Adipocyte (in vitro differentiated cells): Measurements from ENCODE around the gene SLC49A3.
"Not testable (repeated sequence)": the region's sequence is repeated elsewhere in the genome, so short reads cannot be mapped to it uniquely, and the experiment has no call there.

Source experiments
- DNase-seq: peaks from one replicate; pipeline ENCODE4 v3.0.0-alpha.2; 2015; ENCODE audit warnings: low read depth
- H3K27me3 ChIP-seq: replicated peaks from 2 replicates; pipeline ENCODE4 v1.7.0; 2013; ENCODE audit warnings: mild to moderate bottlenecking, low read length, moderate library complexity; ENCODE audit not compliant: control insufficient read depth, insufficient read depth
- H3K36me3 ChIP-seq: 2 replicates; pipeline ENCODE4 v1.7.0; 2013; ENCODE audit warnings: low read length, mild to moderate bottlenecking, moderate library complexity; ENCODE audit not compliant: control insufficient read depth, insufficient read depth, severe bottlenecking
- H3K4me1 ChIP-seq: 2 replicates; pipeline ENCODE4 v1.7.0; 2013; ENCODE audit warnings: mild to moderate bottlenecking, low read length, moderate library complexity; ENCODE audit not compliant: control insufficient read depth, insufficient read depth
- H3K4me3 ChIP-seq: 2 replicates; pipeline ENCODE4 v1.7.0; 2013; ENCODE audit warnings: mild to moderate bottlenecking, low read length, moderate library complexity
- H3K9ac ChIP-seq: 2 replicates; pipeline ENCODE4 v1.7.0; 2013; ENCODE audit warnings: mild to moderate bottlenecking, low read length, moderate library complexity
- H3K9me3 ChIP-seq: 2 replicates; pipeline ENCODE4 v1.7.0; 2013; ENCODE audit warnings: mild to moderate bottlenecking, low read length, moderate library complexity; ENCODE audit not compliant: control insufficient read depth

Gene SLC49A3

DNA sequence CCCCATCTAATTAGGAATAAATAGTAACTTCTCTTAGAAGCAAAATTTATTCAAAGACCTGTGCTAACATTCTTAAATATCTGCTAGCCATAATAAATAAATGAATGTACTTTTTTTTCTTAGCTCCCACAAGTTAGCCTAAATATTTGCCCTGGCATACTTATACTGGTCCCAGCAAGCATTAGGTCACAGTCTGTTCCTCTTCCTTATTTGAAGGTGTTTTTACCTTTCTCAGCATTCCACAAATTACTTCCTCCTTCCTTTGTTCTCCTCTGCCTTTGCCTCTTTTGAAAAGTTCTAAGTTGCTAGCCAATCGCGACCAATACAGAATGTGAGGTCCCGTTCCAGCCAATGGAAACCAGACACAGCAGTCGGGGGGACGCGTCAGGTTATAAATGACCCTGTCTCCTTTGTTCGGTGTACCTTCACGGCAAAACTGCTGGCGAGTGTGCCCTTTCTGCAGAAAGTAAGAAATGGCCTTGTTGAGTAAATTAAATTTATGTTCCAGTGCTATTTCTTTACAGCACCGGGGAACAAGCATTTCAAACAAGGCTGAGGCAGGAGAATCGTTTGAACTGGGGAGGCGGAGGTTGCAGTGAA is 5.5 kb upstream of the SLC49A3 start:
- not testable (repeated sequence) for H3K4me1 ChIP-seq, H3K36me3 ChIP-seq, H3K27me3 ChIP-seq, H3K9me3 ChIP-seq, DNase-seq, H3K4me3 ChIP-seq, H3K9ac ChIP-seq

DNA sequence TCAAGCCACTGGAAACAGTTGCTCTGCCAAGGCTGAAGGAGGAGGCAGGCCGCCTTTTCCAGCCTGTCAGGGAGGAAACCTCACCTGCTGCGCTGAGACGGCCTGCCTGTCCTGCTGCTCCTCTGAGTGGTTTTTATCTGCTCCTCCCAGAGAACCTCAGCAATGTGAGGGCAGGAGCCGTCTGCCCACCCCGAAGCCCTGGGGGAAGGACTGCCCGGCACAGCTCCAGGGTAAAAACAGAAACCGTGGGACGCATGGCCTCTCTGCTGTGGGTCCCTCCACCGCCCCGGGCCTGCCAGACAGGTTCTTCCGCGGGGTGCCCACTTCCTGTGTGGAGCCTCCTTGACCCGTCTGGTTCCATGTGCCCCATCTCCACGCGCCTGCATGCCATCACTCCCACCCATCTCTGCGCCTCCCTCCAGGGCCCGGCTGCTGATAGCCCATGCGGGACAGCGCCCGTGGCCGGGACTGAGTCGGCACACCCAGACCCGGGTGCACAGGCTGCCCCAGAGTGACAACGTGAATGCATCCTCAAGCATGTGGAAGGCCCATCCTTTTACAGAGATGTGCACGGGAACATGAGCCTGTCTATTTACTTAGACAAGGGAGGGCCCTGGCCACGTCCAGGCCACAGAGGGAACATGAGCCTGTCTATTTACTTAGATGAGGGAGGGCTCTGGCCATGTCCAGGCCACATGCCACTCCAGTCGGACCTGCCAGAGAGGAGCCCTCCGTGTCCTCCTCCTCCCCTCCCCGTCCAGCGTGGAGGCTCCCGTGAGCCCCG is 4.0 kb upstream of the SLC49A3 start:
- Histone ChIP-seq H3K4me3 (no peak overlapping the region), H3K9ac (no peak overlapping the region), H3K27me3 (peaks cover 3% of the 10 kb centered on the region), H3K9me3 (no peaks in the 10 kb centered on the region), H3K36me3 (no peaks in the 10 kb centered on the region), H3K4me1 (peaks cover 14% of the 10 kb centered on the region)
- DNase-seq = no peak

- H3K4me1 ChIP-seq = peaks cover 29% of the 10 kb centered on the region
- H3K27me3 ChIP-seq = peaks cover 3% of the 10 kb centered on the region
- peak overlapping the region; percentile 82 for H3K4me3 ChIP-seq
- no peak for DNase-seq
- peak overlapping the region; percentile 87 for H3K9ac ChIP-seq
- H3K36me3 ChIP-seq = no peaks in the 10 kb centered on the region
- H3K9me3 ChIP-seq = no peaks in the 10 kb centered on the region
These were observed 772 bp upstream of the SLC49A3 start for GRCh38 chr4:689723-690122.

DNA sequence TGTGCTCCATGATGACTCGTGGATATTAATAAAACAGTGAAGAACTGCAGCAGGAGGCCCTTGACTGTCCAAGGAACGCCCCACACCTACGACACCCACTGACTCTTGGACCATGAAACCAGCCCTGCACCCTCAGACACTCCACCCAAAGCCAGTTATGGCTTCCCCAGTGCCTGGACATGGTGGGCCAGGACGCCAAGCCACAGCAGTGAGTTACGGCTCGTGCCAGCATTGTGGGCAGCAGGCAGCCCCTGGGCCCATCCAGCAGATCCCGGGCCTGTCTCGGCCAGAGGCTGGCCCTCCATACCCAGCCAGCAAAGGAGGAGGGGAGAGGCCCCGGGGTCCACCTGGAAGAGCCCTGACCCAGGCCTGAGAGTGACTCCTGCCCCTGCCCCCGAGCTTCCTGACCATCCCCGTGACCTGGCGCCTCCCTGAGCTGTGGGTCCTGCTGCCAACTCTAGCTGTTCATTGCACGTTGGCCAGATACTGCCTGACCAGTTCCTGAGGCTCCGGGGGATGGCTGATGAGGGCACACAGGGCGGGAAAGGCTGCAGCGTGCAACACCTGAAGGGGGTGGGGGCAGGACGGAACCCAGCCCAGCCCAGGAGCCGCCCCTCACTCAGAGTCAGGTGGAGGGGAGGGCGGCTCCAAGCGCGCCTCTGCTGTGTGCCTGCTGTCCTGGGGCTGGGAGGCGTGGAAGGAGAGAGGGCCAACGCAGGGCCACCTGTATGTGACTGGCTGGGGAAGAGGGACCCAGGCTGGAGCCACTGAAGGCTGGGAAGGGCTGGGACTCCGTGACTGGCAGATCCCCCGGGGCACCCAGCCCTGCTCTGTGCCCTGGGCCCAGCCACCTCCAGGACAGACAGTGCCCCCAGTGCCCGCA is 739 bp downstream of the SLC49A3 start:
- Histone ChIP-seq H3K4me3 (peak overlapping the region; percentile 82), H3K9me3 (no peaks in the 10 kb centered on the region), H3K27me3 (no peaks in the 10 kb centered on the region), H3K9ac (peak overlapping the region; percentile 87), H3K4me1 (peaks cover 38% of the 10 kb centered on the region), H3K36me3 (no peaks in the 10 kb centered on the region)
- no peak for DNase-seq

DNA sequence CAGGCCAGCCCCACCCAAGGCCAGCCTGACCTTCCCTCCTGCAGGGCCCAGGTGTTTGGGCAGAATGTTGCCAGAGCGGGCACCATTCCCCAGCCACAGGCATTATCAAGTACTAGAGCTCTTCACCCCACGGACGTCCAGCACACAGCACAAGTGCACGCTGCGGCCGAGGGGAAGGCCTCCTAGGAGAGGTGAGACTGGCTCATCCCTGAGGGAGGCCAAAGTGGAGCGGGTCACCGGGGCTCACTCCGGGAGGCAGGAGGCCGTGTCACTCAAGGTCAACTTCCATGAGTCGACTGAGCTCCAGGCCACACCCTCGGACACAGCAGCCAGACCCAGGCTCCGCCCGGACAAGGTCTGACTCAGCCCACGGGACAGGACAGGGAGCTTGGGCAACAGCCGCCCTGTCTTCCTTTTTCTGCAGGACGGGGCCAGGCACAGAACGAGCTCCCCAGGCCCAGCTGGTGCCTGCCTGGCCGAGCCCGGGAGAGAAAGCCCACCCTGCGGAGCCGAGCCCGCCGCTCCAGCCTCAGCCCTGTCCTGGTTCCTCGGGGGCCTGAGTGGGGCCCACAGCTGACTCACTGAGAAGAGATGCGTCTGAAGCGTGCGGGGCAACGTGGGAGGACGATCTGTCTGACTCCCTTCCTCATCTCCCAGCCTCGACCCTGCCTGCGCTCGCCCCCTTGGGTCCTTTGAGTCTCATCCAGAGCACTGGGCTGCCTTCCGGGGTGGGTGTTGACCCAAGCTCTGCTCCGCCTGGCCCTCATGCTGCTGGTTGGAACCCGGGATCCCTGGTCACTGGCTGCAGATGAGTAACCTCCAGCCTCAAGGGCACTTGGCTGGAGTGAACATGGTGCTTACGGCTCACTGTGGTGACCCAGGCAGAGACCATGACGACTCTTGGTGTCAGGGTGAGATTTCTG is 1.6 kb downstream of the SLC49A3 start:
- H3K4me3 ChIP-seq = peak overlapping the region; percentile 82

GRCh38 chr4:686413-687040 is 2.4 kb downstream of the SLC49A3 start:
- no peak overlapping the region for H3K9ac ChIP-seq
- DNase-seq = no peak
- H3K36me3 ChIP-seq = peaks cover 3% of the 10 kb centered on the region
- peak overlapping the region; percentile 82 for H3K4me3 ChIP-seq
- no peaks in the 10 kb centered on the region for H3K27me3 ChIP-seq
- no peaks in the 10 kb centered on the region for H3K9me3 ChIP-seq
- peaks cover 38% of the 10 kb centered on the region for H3K4me1 ChIP-seq

More for the DNA sequence above, 1.6 kb downstream of the SLC49A3 start:
- peak; percentile 68 for DNase-seq
- Histone ChIP-seq H3K36me3 (peaks cover 1% of the 10 kb centered on the region), H3K9me3 (no peaks in the 10 kb centered on the region), H3K9ac (peak overlapping the region; percentile 87), H3K27me3 (no peaks in the 10 kb centered on the region), H3K4me1 (peaks cover 38% of the 10 kb centered on the region)

DNA sequence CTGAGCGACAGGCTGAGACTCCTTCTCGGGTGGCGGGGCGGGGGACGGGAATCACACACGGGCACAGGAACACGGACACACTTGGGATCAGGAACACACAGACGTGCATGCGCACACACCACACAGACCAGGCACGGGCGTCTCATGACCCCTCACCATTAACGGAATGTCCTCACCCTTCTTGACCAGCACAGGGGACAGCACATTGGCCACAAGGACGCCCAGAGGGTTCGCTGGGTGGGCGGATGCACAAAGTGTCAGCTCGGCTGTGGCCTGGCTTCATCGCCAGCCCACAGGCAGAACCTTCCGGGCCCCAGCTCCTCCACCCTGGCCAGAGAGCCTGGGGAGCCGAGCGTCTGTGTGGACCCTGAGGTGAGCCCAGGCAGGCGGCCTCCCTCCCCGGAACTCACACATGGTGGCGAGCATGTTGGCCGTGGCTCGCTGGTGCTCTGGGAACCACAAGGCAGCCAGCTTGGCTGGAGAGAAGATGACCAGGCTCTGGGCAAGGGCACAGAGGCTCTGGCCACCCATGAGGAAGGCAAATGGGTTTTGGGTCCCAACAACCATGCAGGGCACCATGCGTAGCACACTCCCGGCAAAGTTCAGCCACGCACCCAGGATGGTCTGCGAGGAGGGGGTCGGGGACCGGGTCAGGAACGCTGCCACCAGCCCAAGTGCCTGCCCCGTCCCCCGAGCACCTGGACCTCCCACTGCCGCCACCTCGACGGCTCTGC is 3.1 kb downstream of the SLC49A3 start:
- no peak for DNase-seq
- no peak overlapping the region for H3K9ac ChIP-seq
- no peaks in the 10 kb centered on the region for H3K27me3 ChIP-seq
- no peak overlapping the region for H3K4me3 ChIP-seq
- no peaks in the 10 kb centered on the region for H3K9me3 ChIP-seq
- H3K36me3 ChIP-seq = peaks cover 3% of the 10 kb centered on the region
- peaks cover 38% of the 10 kb centered on the region for H3K4me1 ChIP-seq

GRCh38 chr4:684623-685327 is 4.2 kb downstream of the SLC49A3 start:
- Histone ChIP-seq H3K4me3 (no peak overlapping the region), H3K4me1 (peaks cover 45% of the 10 kb centered on the region), H3K36me3 (peaks cover 3% of the 10 kb centered on the region), H3K9ac (no peak overlapping the region), H3K27me3 (no peaks in the 10 kb centered on the region), H3K9me3 (no peaks in the 10 kb centered on the region)
- no peak for DNase-seq

DNA sequence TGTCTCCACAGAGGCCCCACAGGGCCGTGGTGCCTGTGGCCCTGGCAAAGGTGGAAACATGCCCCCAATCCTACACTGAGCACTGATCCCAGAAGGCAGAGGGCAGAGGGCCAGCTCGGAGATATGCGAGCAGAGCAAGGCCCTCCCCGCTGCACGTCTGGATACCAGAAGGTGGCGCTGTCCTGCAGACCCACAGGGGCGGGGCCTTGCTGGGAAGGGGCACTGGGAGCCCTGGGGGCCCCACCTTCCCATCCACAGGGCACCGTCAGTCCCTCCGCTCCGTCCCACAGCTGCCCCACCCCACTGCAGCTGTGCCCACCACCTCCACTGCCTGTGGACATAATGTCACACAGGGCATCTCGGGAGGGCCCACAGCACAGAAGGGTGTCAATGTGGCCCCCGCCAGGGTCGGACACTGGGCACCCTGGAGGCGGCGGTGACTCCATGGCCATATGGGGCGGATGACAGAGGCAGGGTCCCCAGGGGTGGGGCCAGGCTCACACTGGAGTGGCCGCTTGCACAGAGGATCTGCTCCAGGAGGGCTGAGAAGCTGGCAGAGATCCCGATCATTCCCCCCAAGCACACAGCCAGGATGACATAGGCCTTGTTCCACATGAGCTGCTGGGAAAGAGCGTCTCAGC is 4.8 kb downstream of the SLC49A3 start:
- DNase-seq = peak; percentile 73
- Histone ChIP-seq H3K4me1 (peaks cover 39% of the 10 kb centered on the region), H3K36me3 (peaks cover 3% of the 10 kb centered on the region), H3K27me3 (no peaks in the 10 kb centered on the region), H3K9me3 (no peaks in the 10 kb centered on the region), H3K4me3 (no peak overlapping the region), H3K9ac (peak overlapping the region; percentile 21)
